Measurements from ENCODE around the gene ADCY7.

GRCh38 chr16:50354629-50355456 is 88.5 kb downstream of the ADCY7 start:
- TF ChIP-seq CTCF (conservative IDR thresholded peaks at IDR 0.05) (peak; percentile 82), ZFX (IDR thresholded peaks at IDR 0.05) (no peak)

Measured in C4-2B (cell line).